Superior temporal gyrus (tissue), 1 donor: ENCODE data around the gene BTF3L4.
"Not testable (repeated sequence)": the region's sequence is repeated elsewhere in the genome, so short reads cannot be mapped to it uniquely, and the experiment has no call there.

Source experiments
- DNase-seq: peaks from one replicate; pipeline ENCODE4 v3.0.0-alpha.2; 2016; ENCODE audit errors: extremely low spot score

The BTF3L4 gene

DNA sequence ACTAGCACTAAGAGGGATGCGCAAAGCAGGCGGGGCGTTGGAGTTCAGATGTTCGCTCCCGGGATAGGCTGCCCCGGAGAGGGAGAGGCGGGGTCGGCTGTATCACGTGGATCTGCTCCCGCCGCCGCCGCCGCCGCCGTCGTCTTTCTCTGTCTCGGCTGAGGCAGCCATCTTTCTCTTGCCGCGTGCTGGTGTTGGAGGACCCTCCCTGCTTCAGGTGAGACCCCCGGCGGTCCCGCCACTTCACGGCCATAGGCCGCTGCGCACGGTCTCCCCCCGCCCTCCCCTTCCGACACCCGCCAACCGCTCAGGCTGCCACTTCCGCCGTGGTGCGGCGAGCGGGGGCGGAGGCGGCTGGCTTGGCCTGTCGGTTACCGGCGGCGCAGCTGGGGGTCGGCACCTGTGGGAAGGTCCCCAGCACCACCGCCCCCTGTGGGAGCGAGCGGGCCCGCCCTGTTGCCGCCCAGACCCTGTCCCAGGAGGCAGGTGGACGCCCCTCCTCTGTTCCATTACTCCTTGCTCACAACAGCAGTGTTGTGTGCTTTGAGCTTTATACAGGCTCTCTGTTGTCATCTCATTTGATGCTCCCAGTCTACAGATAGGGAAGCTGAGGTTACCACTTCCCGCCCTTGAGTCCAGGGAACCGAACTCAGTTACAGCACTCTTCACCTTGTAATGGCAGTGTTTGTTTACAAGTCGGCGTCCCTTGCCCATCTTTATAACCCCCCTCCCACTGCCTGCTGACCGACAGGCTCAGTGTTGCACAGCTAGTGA is at the start of gene BTF3L4:
TSS of gene BTF3L4 (plus strand) at position 133 of the 774 bp plus-strand sequence. CDS start 3,553 bp downstream, outside the sequence.
- DNase-seq, result peak; percentile 96

DNA sequence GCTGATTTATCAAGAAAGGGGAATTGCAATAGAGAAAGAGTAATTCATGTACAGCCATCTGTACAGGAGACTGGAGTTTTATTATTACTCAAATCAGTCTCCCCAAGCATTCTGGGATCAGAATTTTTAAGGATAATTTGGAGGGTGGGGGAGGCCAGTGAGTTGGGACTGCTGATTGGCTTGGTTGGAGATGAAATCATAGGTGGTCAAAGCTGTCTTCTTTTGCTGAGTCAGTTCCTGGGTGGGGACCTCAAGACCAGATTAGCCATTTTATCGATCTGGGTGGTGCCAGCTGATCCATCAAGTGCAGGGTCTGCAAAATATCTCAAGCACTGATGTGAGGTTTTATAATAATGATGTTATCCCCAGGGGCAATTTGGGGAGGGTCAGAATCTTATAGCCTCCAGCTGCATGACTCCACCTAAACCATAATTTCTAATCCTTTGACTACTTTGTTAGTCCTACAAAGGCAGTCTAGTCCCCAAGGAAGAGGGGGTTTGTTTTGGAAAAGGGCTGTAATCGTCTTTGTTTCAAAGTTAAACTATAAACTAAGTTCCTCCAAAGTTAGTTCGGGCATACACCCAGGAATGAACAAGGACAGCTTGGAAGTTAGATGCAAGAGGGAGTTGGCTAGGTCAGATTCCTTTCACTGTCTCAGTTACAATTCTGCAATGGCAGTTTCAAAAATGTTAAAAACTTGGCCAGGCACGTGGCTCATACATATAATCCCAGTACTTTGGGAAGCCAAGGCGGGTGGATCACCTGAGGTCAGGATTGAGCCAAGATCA is 48.7 kb upstream of the BTF3L4 start:
- no peak for DNase-seq

GRCh38 chr1:52008071-52008809 is 47.9 kb upstream of the BTF3L4 start:
- no peak for DNase-seq

DNA sequence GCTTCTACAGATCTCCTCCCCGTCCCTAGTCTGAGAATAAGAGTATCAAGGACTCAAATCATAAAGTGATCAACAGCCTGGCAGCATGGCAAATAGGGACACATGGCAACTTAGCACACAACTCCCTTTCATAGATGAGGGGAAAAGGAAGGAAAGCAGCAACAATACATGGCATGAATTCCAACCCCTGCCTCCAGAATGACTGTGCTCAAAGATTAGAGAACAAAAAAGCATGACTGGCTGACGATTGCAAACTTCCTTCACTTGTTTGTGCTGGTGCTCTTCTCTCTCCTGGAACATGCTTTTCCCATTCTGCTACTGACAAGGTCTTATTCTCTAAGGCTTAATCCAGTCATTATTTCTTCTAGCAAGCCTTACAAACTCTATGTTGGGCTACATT is 34.0 kb upstream of the BTF3L4 start:
- DNase-seq, result no peak

GRCh38 chr1:52026278-52026677 is 29.8 kb upstream of the BTF3L4 start:
- DNase-seq, result no peak

DNA sequence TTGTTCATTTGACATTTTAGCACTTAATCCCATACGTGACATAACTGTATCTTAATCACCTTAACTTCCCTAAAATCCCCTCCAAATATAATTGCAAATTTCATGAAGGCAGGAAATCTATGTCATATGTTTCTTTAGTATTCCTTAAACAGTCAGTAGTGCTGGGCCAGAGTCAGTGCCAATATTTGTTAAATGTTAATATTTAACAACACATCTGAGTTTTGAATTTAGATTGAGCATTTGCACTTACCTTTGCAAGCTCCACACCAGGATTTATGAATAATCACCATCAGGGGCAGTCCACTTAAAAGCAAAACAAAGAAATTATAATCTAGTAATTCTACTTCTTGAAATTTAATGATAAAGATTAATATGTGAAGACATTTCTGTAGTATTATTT is 27.8 kb upstream of the BTF3L4 start:
- DNase-seq, result no peak

- not testable (repeated sequence) for DNase-seq
These were observed 27.3 kb upstream of the BTF3L4 start for GRCh38 chr1:52028839-52029238.

DNA sequence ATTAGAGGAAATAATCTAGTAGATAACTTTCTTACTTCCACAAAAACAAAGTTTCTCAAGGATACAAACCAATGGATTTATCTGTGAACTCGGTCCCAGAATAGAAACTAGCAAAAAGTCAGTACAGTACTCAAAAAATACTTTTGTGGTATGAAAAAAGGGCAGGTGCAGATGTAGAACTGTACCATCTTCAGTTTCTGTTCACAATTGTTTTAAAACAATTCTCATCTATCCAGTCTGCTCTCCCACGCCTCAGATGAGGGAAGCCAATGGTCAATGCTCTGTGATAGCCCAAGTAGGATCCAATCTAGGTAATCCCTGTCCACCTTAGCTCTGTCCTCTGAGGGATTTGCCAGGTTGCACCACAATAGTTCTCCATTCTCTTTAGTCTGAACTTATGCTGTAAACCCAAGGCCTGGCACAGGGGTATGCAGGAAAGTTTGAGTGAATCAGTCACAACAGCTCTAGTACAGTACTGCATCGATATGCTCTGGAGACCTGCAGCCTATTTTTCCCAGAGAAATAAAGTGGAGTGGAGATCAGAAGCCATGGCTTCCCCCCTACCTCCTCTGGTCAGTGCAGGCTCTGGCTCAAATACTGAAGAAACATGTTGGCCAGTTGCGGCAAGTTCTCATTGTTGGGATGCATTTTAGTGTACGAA is 23.8 kb upstream of the BTF3L4 start:
- DNase-seq, result no peak

- DNase-seq, result no peak
These were observed 23.3 kb upstream of the BTF3L4 start for GRCh38 chr1:52032785-52033131.

DNA sequence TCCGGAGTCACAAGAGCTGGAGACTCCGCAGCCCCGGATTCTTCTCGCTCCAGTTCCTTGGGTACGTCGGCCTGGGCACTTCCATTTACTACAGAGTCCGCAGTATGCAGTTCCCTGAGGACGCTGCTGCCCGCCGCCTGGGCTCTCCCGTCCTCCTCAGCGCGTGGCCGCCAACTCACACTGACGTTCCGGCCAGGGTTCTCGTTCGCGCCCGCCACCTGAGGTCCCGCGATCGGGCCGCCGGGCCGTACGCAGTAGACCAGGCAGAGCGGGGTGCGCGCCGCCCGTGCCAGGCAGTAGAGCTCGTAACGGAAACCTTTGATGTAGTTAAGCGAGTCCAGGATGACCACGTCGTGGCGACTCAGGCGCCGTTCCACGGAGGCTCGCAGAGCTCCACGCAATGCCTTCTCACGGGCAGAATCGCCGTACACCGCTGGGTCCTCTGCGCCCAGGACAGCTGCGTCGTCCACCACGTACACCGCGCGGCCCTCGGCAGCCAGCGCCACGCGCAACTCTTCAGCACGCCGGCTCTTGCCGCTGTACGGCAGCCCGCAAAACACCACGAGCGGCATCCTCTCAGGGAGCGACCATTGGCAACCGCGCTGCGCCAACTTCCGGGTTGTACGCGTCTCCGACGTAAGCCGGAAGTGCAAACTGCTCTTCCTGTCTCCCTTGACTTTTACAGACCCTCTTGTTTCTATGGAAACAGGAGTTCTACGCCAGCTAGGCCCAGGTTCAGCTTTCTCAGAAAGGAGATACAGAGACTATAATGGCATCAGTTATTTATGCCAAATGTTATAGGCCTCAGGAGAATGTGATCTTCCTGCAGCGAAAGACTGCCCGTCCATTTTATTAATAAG is 22.7 kb upstream of the BTF3L4 start, which contains the start of gene KTI12:
TSS of gene KTI12 (minus strand) at position 621 of the 860 bp plus-strand sequence. CDS start at position 572, 49 bp downstream.
- DNase-seq, result peak; percentile 96

- no peak for DNase-seq
These were observed 22.1 kb upstream of the BTF3L4 start for GRCh38 chr1:52034050-52034384.

DNA sequence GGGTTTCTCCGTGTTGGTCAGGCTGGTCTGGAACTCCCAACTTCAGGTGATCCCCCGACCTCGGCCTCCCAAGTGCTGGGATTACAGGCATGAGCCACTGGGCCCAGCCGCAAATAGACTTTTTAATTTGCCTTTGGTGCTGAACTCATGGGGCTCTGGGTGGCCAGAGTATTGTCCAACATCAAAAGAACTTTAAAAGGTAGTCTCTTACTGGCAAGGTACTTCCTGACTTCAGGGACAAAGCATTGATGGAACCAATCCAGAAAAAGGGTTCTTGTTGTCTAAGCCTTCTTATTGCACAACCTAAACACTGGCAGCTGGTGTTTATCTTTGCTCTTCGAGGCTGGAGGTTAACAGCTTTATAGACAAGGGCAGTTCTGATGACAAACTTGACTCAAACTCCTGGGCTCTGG is 18.7 kb upstream of the BTF3L4 start:
- DNase-seq, result no peak

- no peak for DNase-seq
These were observed 18.2 kb upstream of the BTF3L4 start for GRCh38 chr1:52037909-52038308.

- no peak for DNase-seq
These were observed 14.4 kb upstream of the BTF3L4 start for GRCh38 chr1:52041551-52042185.

- no peak for DNase-seq
These were observed 10.9 kb upstream of the BTF3L4 start for GRCh38 chr1:52045236-52045635.

DNA sequence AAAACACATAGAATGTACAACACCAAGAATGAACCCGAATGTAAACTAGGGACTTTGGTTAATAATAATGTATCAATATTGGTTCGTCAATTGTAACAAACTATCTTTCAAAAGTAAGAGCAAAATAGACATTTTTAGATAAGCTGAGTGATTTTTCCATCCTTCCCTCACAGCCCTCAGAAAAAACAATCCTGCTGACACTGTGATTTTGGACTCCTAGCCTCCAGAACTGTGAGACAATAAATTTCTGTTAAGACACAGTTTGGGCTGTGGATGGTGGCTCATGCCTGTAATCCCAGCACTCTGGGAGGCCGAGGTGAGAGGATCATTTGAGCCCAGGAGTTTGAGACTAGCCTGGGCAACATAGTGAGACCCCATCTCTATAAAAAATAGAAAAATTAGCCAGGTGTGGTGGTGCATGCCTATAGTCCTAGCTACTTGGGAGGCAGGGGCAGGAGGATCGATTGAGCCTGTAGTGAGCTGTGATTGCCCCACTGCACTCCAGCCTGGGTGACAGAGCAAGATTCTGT is 10.4 kb upstream of the BTF3L4 start:
- not testable (repeated sequence) for DNase-seq

DNA sequence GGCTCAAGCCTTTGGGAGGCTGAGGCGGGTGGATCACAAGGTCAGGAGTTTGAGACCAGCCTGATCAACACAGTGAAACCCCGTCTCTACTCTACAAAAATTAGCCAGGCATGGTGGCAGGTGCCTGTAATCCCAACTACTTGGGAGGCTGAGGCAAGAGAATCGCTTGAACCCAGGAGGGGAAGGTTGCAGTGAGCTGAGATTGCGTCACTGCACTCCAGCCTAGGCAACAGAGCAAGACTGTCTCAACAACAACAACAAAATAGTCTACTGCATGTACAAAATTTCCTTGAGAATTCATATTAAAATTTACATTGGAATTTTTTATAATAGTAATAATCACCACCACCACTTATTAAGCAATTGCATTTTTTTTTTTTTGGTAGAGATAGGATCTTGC is 6.8 kb upstream of the BTF3L4 start:
- not testable (repeated sequence) for DNase-seq

GRCh38 chr1:52053862-52054261 is 2.2 kb upstream of the BTF3L4 start:
- DNase-seq, result no peak

GRCh38 chr1:52054496-52055065 is 1.5 kb upstream of the BTF3L4 start:
- DNase-seq, result no peak
